Erythroblast (primary cell): ENCODE measurements around the gene DDX41.

Source experiments
- GATA1 ChIP-seq: IDR thresholded peaks from 2 replicates; pipeline ENCODE4 v1.6.1; 2011; ENCODE audit warnings: low read depth, mild to moderate bottlenecking, control low read depth, low read length, moderate library complexity
- POLR2A ChIP-seq: IDR thresholded peaks from 2 replicates; pipeline ENCODE4 v1.6.1; 2011; ENCODE audit warnings: mild to moderate bottlenecking, low read length

DNA sequence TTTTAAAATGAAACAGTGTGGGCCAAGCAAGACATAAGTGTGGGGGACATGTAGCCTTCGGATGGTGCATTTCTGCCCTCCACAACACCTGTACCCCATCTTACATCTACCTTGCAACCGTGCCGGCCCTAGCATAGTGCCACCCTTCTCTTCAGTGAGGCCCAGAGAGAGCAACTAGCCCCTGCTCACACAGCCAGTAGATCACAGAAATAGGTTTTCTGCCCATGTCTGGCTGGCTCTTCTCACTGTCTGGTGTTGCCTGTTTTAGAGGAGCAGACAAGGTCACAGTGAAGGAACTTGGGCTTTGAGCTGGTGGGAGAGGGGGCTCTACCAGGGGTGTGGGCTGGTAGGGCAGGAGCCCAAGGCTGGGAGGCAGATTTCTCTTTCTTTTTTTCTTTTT is 30.5 kb downstream of the DDX41 start:
- TF ChIP-seq POLR2A (no peak), GATA1 (no peak)
